Hepatic stellate cell (primary cell): ENCODE results near the gene CBLN3.
"Not testable (repeated sequence)": the region's sequence is repeated elsewhere in the genome, so short reads cannot be mapped to it uniquely, and the experiment has no call there.

Experiments used
- DNase-seq: peaks from one replicate; pipeline ENCODE4 v3.0.0; 2011; ENCODE audit warnings: low spot score

CBLN3 gene

DNA sequence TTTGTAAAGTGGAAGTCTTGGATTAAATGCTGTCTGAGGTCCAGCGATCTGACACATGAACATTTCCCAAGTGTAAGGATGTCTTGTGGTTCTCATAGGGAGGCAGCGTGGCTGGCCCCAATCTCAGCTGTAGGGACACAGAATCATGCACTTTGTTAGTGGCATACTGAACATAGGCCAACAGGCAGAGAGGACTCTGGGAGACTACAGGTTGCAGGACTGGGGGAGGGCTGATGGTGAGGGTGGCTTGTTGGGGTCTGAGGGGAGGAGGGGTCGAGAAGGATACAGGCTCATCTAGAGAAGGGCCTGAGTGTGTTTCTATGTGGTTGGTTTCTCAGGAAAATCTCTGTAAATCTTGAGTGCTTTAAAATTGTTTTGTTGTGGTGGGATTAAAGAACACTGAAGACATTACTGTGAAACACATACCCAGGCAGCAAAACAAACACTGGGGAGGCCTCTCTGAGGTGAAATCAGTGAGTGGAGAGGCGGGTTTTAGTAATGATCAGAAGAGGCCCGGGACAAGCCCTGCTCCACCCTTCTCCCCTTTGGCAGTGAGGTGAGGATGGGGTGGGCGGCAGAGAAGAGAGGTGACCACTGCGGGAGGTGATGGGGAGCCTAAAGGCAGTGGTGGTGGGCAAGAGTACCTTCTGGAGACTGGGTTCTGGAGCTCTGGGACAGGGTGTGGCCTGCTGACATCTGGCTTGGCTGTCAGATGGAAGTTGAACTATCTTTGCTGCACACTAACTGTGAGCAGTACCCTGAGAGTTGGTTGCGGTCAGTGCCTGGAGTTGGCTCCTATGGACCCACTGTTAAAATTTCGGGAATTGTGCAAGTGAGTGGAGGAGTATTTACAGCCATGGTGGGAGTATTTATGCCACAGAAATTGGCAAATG lies 27.4 kb downstream of the CBLN3 start:
- DNase-seq, result no peak

DNA sequence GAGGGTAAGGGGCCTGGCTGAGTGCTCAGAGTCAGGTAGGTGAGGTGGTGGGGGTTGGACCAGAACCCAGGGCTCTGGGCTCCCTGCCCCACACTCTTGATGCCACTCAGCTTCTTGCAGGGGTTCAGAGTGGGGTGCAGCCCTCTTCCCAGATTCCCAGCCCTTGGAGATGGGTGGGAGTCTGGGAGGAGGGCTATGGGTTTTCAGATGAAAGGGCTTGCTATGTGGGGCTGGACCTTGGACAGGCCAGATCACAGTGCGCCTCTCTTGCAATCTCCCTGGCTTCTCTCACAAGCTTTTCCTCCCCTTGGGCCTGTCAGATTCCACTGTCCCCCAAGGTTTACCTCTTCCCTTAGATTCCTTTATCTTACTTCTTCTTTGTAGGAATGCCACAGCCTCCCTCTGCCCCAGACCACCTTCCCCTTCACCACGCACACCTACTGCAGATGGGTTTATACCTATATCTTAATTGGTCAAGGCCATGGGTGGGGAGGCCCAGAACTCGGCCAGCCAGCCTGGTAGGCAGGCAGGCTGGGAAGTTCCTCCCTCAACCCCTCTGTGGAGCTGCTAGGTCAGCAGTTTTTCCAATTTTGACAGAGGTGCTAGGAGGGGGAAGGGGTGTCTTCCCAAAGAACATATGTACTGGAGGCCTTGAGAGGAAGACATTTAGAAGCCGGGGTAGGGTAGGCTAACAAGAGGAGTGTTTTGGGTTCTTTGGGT lies 29.3 kb downstream of the CBLN3 start:
- no peak for DNase-seq

GRCh38 chr14:24399447-24399822 lies 30.0 kb downstream of the CBLN3 start:
- DNase-seq, result no peak

DNA sequence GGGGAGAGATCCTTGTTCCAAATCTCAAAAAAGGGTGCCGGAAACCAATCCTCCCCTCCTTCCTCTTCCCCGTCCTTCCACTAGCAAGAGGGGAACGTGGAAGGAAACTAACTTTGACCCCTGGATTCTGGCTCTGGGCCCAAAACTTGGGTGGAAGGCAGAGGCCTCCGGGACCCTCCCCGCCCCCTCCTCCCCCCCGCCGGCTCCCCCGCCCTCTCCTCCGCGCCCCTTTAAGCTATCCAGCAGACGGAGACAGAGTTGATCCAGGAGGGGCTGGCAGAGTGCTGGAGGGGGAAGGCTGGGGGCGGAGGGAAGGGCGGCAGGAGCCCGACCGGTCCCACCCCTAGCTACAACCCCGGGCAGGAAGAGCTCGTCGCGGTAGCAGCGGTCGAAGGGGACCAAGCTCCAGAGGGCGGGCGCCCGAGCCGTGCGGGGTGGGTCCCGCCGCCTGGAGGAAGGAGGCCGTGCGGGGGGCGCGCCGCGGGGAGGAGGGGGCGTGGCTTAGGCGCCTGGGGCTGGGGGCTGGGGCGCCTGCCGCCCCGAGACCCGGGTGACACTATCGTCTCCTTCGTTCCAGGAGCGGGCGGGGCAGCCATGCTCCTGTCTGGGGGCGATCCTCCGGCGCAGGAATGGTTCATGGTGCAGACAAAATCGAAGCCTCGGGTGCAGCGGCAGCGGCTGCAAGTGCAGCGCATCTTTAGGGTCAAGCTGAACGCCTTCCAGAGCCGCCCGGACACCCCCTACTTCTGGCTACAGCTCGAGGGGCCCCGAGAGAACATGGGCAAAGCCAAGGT lies 30.6 kb downstream of the CBLN3 start, which contains the start of gene NYNRIN:
NYNRIN (plus strand) TSS at position 351 of the 794 bp plus-strand sequence; CDS start at position 595, 244 bp downstream.
- peak; percentile 62 for DNase-seq

DNA sequence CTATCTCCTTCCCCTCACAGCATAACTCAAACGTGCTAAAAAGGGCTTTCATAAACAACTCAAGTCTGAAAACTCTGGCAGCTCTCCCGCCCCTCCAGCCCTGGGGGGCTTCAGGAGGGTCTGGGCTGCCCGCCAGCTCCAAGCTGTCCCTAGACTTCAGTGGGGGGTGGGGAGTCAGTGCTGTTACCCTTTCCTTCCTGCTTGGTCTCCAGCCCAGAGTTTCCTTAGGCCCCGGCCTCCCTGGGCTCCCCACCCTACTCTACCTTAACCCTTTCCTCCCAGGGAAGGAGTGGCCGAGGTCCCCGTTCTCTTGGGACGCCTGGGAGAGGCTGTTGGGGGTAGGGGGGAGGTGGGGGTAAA lies 31.2 kb downstream of the CBLN3 start:
- no peak for DNase-seq

GRCh38 chr14:24397639-24398292 lies 31.7 kb downstream of the CBLN3 start:
- no peak for DNase-seq

DNA sequence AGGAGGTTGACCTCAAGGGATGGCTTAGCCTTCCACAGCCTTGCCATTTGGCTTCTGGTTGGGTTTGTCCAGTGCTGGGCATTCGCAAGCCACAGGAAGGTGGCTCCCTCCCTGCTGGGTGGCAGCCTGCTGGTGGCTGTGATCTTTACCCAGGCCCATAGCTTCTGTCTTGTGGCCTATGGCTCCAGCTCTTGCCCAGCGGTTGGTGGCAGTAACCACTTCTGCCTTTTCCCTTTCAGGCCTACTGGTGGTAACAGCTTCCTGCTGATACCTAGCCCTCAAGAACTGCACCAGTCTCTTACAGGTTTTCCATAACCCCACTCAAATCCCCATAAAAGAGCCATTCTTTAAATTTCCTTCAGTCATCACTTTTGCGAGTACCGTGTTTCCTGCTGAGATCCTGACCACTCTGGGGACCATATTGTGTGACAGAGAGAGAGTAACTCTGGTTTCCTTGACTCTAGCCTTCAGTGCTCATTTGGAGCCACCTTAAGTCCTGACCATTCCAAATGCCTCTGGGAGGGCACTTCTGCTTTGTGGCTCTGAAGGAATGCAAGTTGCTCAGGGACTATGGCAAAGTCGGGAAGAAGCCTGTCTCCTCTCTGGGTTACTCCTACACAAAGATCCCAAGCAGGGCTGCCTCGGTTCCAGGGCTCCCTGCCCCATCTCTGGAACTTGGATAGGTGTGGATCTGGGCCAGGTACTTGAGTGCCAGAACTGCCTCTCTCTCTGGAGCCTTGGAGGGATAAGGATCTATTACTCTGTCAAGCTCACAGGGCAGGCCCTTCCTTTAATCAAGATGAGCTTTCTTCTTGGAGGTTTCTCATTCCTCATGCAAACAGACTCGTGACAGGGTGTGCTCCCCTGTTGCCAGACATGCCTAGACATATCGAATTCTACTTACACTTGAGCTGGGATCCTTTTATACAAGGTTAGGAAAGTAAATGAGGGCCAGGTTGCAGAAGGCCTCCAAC lies 33.6 kb downstream of the CBLN3 start:
- DNase-seq, result no peak

- DNase-seq, result no peak
Observed at GRCh38 chr14:24394275-24394674, 35.2 kb downstream of the CBLN3 start.

- DNase-seq, result peak; percentile 80
Observed at GRCh38 chr14:24392325-24393091, 37.0 kb downstream of the CBLN3 start.

- no peak for DNase-seq
Observed at GRCh38 chr14:24390701-24391468, 38.6 kb downstream of the CBLN3 start.

GRCh38 chr14:24389226-24389848 lies 40.1 kb downstream of the CBLN3 start:
- peak; percentile 50 for DNase-seq

- no peak for DNase-seq
Observed at GRCh38 chr14:24388474-24389179, 40.8 kb downstream of the CBLN3 start.

- not testable (repeated sequence) for DNase-seq
Observed at GRCh38 chr14:24387579-24387978, 41.9 kb downstream of the CBLN3 start.

DNA sequence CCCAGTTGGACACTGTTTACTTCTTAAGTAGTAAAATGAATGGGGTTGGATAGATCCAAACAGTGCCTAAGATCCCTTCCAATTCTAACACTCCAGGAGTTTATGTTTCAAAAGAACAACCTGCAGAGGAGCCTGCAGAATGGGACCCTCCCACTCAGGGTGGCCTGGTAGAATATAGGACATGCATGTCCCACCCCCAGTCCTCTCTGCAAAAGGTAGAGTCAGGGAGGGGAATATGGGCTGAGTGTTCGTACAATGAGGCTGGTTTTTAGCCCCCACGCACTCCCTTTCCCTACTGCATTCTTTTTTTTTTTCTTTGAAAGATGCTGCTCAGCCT lies 42.5 kb downstream of the CBLN3 start:
- no peak for DNase-seq

DNA sequence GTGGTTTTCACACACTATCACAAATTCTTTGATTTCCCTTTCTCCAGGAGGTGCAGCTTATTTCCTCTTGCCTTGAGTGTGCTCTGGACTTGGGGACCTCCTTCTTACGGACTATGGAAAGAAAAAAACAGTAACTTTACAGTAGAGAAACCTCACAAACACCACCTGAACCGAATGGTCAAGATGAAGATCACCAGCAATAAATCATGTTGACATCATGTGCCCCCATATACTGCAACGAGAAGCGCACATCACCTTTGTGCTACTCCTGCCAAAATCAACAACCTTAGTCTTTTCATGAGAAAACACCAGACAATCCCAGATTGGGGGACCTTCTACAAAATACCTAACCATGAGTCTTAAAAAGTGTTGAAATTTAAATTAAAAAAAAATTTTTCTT lies 43.9 kb downstream of the CBLN3 start:
- DNase-seq, result no peak

GRCh38 chr14:24384169-24384568 lies 45.3 kb downstream of the CBLN3 start:
- DNase-seq, result no peak

GRCh38 chr14:24382064-24382371 lies 47.5 kb downstream of the CBLN3 start:
- DNase-seq, result no peak

DNA sequence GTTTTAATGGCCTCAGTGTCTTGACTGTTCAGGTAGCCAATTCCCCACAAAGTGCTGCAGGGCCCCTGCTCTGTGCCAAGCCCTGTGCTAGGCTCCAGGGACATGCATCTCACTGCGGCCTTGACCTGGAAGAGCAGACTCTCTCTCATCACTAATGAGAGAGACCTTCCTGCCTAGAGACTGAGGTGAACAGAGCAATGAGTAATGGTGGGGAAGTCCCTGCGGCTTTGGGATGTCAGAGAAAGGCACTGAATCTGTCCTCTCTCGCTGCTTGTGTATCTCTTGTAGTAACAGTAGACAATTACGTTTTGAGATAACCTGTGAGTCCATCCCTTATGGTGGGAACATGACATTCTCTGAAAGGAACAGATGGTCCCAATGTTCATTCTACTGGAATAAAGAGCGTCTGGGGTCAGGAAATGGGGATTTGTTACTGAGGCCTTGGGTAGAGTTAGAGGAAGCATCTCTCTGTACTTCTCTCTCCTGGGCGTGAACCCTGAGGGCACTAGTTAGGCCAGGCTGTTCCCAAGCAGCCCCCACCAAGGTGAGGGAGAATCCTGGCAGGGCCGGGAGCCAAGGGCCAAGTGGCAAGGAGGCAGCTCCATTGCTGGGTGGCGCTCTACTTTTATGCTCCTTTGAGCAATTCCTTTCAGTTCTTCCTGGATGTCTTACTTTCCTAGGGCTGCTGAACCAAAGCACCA lies 48.0 kb downstream of the CBLN3 start:
- DNase-seq, result no peak
